Testis (tissue), 3 donors: ENCODE measurements around the gene CCDC97. TPM values are rescaled to one million over a fixed set of nuclear protein-coding genes. Genes with fewer than 3 reads are reported as not detected.
A peak's percentile ranks its signal among the peaks of the same experiment; 100 is the strongest.

Source experiments
- DNase-seq: peaks from one replicate; pipeline ENCODE4 v3.0.0-alpha.2; 2019
- H3K27ac ChIP-seq, 2 donors: fragments of 200-600 bp; sonication (generic); one replicate each; pipeline ENCODE4 v1.5.1; 2019
- H3K27me3 ChIP-seq: fragments of 200-600 bp; sonication (generic); one replicate; pipeline ENCODE4 v1.5.1; 2019
- H3K36me3 ChIP-seq: fragments of 200-600 bp; sonication (generic); one replicate; pipeline ENCODE4 v1.5.1; 2017; ENCODE audit warnings: low read depth; ENCODE audit errors: missing control alignments
- H3K4me1 ChIP-seq: fragments of 200-600 bp; sonication (generic); one replicate; pipeline ENCODE4 v1.5.1; 2019
- H3K4me3 ChIP-seq, 2 donors: fragments of 200-600 bp; sonication (generic); one replicate each; pipeline ENCODE4 v1.5.1; 2017 to 2019
- H3K9me3 ChIP-seq: fragments of 200-600 bp; sonication (generic); one replicate; pipeline ENCODE4 v1.5.1; 2017
- CTCF ChIP-seq, 3 experiments: fragments of 450-650 bp in 2 of 3; fragments of 200-600 bp in 1 of 3; sonication (generic) in 1 of 3; IDR thresholded peaks; one replicate each; pipeline ENCODE4 v1.5.1; 2016 to 2019; ENCODE audit warnings: antibody characterized with exemption in 3 of 3, mild to moderate bottlenecking in 2 of 3, moderate library complexity in 1 of 3
- POLR2A ChIP-seq: fragments of 450-650 bp; IDR thresholded peaks from one replicate; pipeline ENCODE4 v1.6.1; 2017; ENCODE audit warnings: antibody characterized with exemption, mild to moderate bottlenecking, moderate library complexity
- WGBS, 2 donors: methylation state at CpG; one replicate each; pipeline ENCODE4 v1.1.5; 2018; 5-methylcytosine and 5-hydroxymethylcytosine counted together
- intact Hi-C: fragments of 100-400 bp; cut with DNase I; formaldehyde crosslinking; loops from one replicate; pipeline ENCODE4 v1.15.1; 2023; ENCODE audit warnings: low total_unique reads
- polyA plus RNA-seq: library from polyadenylated mRNA; stranded (reverse); fragments of 350-450 nt; fragmentation: Illumina TruSeq; extraction: RNeasy Lipid Tissue Mini Kit (QIAGEN cat#74804); gene quantifications from one replicate; pipeline ENCODE4 v1.2.3, GENCODE V29; 2014; ENCODE audit warnings: low read depth, low replicate concordance; ENCODE audit not compliant: insufficient read depth
- total RNA-seq, 2 donors: library from RNA; depleted of rRNA; stranded (reverse); fragments of >200 nt; gene quantifications; one replicate each; pipeline ENCODE4 v1.2.3, GENCODE V29; 2016

CCDC97 gene
- total and polyA plus RNA-seq, 3 donors from 2014 or later = 36.2 to 57.8 (median 40.2) TPM

GRCh38 chr19:41299046-41299754 lies 10.8 kb upstream of the CCDC97 start:
- Histone ChIP-seq H3K4me3 (no peak overlapping the region), H3K4me1 (peaks cover 33% of the 10 kb centered on the region), H3K9me3 (no peaks in the 10 kb centered on the region), H3K27me3 (no peaks in the 10 kb centered on the region), H3K36me3 (peaks cover 3% of the 10 kb centered on the region), H3K27ac (peak overlapping the region in 1 of 2 donors; percentile 81)
- DNase-seq = peak; percentile 49
- 43 to 46% methylated on average over 10 of the region's 10 CpGs for WGBS, 2 donors
- TF ChIP-seq CTCF (IDR thresholded peaks at IDR 0.05) (peak in 1 of 3 experiments; percentile 1), POLR2A (no peak)
- intact Hi-C loops = no loop called here

GRCh38 chr19:41299755-41300089 lies 10.2 kb upstream of the CCDC97 start:
- peaks cover 33% of the 10 kb centered on the region for H3K4me1 ChIP-seq
- 49 to 59% methylated on average over 4 of the region's 4 CpGs for WGBS, 2 donors
- no peak overlapping the region for H3K4me3 ChIP-seq
- H3K36me3 ChIP-seq = peaks cover 2% of the 10 kb centered on the region
- H3K27ac ChIP-seq = peak overlapping the region; percentile 8 to 81
- TF ChIP-seq CTCF (IDR thresholded peaks at IDR 0.05) (no peak), POLR2A (no peak)
- H3K9me3 ChIP-seq = no peaks in the 10 kb centered on the region
- DNase-seq = no peak
- no peaks in the 10 kb centered on the region for H3K27me3 ChIP-seq
- intact Hi-C loops = no loop called here

- Histone ChIP-seq H3K27me3 (no peaks in the 10 kb centered on the region), H3K9me3 (no peaks in the 10 kb centered on the region), H3K4me3 (no peak overlapping the region), H3K36me3 (no peaks in the 10 kb centered on the region), H3K27ac (peak overlapping the region; percentile 8 to 81), H3K4me1 (peaks cover 33% of the 10 kb centered on the region)
- DNase-seq = no peak
- intact Hi-C loops = no loop called here
- WGBS, 2 donors = 93% methylated on average over 6 of the region's 6 CpGs
- no peak for TF ChIP-seq CTCF (IDR thresholded peaks at IDR 0.05)
- no peak for TF ChIP-seq POLR2A
These were observed 9.4 kb upstream of the CCDC97 start for GRCh38 chr19:41300555-41300954.

GRCh38 chr19:41302624-41303351 lies 7.2 kb upstream of the CCDC97 start:
- WGBS, 2 donors = 83 to 85% methylated on average over 19 to 21 of the region's 21 CpGs
- Histone ChIP-seq H3K4me3 (no peak overlapping the region), H3K27ac (no peak overlapping the region), H3K4me1 (peaks cover 21% of the 10 kb centered on the region), H3K27me3 (no peaks in the 10 kb centered on the region), H3K36me3 (no peaks in the 10 kb centered on the region), H3K9me3 (no peaks in the 10 kb centered on the region)
- DNase-seq = no peak
- TF ChIP-seq CTCF (IDR thresholded peaks at IDR 0.05) (no peak), POLR2A (no peak)
- intact Hi-C loops = no loop called here
